HT-29 (cell line): ENCODE measurements around the gene CYB561D2. TPM values are rescaled to one million over a fixed set of nuclear protein-coding genes. Genes with fewer than 3 reads are reported as not detected.

Experiments
- DNase-seq: peaks from one replicate; pipeline ENCODE4 v3.0.0-alpha.2; 2015; ENCODE audit warnings: low spot score
- total RNA-seq: library from RNA; depleted of rRNA; stranded (reverse); fragments of >200 nt; shearing (Covaris generic); gene quantifications from 2 replicates; pipeline ENCODE4 v1.2.3, GENCODE V29; 2014

CYB561D2 gene
- total RNA-seq, 1 experiment from 2014 or later: 42.5 TPM

- DNase-seq: no peak
Observed at GRCh38 chr3:50323092-50323600, 27.5 kb upstream of the CYB561D2 start.

- DNase-seq: no peak
Observed at GRCh38 chr3:50323614-50324199, 27.0 kb upstream of the CYB561D2 start.

GRCh38 chr3:50324351-50325112 is 26.1 kb upstream of the CYB561D2 start:
- peak; percentile 63 for DNase-seq

- DNase-seq: no peak
Observed at GRCh38 chr3:50325113-50325480, 25.6 kb upstream of the CYB561D2 start.

- no peak for DNase-seq
Observed at GRCh38 chr3:50325497-50326181, 25.0 kb upstream of the CYB561D2 start.

- no peak for DNase-seq
Observed at GRCh38 chr3:50326182-50326541, 24.5 kb upstream of the CYB561D2 start.

- no peak for DNase-seq
Observed at GRCh38 chr3:50327129-50327528, 23.5 kb upstream of the CYB561D2 start.

GRCh38 chr3:50327943-50328691 is 22.5 kb upstream of the CYB561D2 start, which contains the start of gene TUSC2:
TSS of gene TUSC2 (minus strand) at chr3:50328223. CDS start at chr3:50328099, 124 bp downstream.
- peak; percentile 92 for DNase-seq

DNA sequence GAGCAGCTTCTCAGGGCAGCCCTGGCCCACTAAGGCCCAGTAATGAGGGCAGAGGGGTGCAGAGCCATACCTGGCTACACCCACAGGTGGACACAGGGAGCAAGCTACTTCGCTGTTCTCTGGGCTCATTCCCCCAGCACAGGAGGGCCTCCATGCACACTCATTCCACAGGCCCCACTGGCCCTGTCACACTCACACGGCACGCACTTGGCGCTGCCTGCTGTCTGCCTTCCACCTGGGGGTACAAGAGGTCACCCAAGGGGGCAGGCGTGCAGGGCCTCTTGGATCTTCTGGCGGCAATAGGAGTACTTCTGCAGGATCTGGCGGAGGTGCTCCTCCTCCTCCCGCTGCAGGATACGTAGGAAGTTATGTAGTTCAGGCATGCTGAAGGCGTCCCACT is 20.3 kb upstream of the CYB561D2 start:
- DNase-seq: no peak

GRCh38 chr3:50331364-50331907 is 19.2 kb upstream of the CYB561D2 start:
- DNase-seq: no peak

- no peak for DNase-seq
Observed at GRCh38 chr3:50333744-50334328, 16.8 kb upstream of the CYB561D2 start.

GRCh38 chr3:50334339-50335075 is 16.2 kb upstream of the CYB561D2 start:
- DNase-seq: no peak

DNA sequence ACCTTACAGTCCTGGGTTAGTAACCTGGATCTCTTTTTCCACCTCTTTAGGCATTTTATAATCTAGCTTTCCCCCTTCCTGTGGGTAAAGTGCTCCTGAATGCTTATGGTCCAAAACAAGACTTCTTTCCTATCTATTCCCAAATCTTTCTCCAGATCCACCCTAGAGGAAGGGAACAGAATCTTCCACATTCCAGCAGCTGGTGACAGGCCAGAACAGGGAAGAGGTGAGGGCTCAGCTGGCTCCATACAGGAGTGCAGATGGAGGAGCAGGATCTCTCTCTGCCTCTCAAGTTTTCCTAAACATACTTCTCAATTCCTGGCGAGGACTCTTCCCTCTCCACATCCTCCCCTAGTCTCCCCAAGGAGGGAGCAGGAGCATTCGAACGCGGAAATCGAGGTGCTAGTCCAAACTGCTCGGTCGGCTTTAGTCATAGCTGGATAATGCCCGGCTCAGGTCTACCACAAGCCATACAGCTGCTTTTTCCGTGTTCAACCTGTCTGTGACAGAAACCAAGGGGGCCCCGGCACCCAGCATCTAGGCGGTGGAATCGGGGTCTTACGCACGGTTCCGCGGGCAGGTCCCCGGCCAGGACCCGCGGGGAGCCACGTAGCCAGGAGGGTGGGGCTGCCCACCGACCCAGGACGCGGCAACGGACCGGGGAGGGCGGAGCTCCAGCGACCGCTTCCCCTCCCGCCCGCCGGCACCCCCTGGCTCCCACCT is 14.0 kb upstream of the CYB561D2 start:
- peak; percentile 42 for DNase-seq

DNA sequence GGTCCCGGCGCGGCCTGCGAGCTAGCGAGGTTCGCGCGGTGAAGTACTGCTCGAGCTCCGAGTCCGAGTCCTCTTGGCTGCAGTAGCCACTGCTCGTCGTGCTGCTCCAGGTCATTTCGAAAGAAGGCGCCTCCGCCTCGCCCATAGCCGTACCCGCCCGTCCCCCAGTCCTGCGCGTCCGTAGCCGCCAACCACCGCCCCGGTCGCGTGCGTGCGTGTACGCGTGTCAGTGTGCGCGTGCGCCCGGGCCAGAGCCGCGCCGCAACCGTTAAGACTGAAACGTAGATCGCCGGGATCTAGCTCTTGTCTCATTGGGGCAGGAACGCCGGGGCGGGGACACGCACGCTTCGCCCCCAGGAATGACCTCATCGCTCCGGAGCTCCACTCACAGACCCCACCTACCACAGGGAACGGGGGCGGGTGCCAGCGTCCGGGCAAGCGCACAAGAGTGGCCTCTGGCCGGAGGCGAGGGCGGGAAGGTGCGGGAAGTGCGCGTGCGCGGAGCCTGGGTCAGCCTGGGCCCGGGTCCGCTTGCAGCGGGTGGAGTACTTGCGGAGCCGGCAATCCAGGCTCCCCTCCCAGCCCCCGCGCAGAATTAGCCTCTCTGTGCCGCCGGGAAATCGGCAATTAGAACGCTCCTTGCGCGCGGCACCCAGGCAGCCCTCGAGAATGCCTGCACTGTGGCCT is 13.3 kb upstream of the CYB561D2 start:
- peak; percentile 90 for DNase-seq

GRCh38 chr3:50338965-50339364 is 11.7 kb upstream of the CYB561D2 start:
- no peak for DNase-seq

DNA sequence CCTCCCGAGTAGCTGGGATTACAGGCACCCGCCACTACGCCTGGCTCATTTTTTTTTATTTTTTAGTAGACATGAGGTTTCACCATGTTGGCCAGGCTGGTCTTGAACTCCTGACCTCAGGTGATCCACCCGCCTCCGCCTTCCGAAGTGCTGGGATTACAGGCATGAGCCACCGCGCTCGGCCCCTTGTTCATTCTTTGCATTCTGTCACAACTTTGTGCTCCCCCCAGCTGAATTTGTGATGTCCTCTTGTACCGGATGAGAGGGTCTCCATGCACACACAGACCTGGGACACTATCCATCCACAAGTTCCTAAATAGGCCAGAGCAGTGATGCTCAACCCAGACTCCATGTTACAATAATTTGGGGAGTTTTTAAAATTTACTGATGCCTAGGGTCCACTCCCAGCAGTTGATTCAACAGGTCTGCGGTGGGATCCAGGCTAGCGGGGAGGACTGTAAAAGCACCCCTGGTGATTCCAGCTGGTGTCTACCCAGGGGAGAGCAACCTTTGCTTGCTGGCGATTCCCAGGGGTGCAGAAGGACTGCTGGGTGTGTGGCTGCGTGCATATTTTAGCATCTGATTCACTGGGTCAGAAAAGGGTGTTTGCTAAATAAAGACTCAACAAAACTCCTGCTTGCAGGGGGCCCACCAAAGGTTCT is 11.0 kb upstream of the CYB561D2 start:
- DNase-seq: no peak

- no peak for DNase-seq
Observed at GRCh38 chr3:50340147-50340447, 10.6 kb upstream of the CYB561D2 start.

DNA sequence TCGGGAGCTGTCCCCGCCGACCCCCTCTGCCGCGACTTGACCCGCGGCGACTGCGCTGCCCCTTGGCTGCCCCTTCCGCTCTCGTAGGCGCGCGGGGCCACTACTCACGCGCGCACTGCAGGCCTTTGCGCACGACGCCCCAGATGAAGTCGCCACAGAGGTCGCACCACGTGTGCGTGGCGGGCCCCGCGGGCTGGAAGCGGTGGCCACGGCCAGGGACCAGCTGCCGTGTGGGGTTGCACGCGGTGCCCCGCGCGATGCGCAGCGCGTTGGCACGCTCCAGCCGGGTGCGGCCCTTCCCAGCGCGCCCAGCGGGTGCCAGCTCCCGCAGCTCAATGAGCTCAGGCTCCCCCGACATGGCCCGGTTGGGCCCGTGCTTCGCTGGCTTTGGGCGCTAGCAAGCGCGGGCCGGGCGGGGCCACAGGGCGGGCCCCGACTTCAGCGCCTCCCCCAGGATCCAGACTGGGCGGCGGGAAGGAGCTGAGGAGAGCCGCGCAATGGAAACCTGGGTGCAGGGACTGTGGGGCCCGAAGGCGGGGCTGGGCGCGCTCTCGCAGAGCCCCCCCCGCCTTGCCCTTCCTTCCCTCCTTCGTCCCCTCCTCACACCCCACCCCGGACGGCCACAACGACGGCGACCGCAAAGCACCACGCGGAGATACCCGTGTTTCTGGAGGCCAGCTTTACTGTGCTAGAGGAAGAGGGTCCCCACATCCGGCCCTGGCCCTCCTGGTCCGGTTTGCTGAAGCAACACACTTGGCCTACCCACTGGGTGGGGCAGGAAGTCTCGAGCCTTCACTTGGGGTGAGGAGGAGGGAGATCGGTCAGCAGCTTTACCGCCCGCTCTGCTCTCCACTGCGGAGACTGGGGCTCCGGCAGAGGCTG is 10.0 kb upstream of the CYB561D2 start, which contains the start of gene RASSF1:
Gene RASSF1, minus strand, starts transcription at position 389 of the 882 bp plus-strand sequence. Its CDS starts 31 bp downstream, at position 358.
- peak; percentile 43 for DNase-seq
